KMS-11 (cell line): ENCODE data around the gene MUC15.

Experiments
- H2AFZ ChIP-seq: fragments of 200-600 bp; sonication (generic); 2 replicates; pipeline ENCODE4 v1.6.1; 2016; ENCODE audit warnings: antibody characterized with exemption, mixed run types, low read depth
- H3K27ac ChIP-seq: fragments of 200-600 bp; sonication (generic); 2 replicates; pipeline ENCODE4 v1.6.1; 2016; ENCODE audit warnings: mild to moderate bottlenecking, mixed run types
- H3K27me3 ChIP-seq: fragments of 200-600 bp; sonication (generic); 2 replicates; pipeline ENCODE4 v1.6.1; 2017; ENCODE audit warnings: mild to moderate bottlenecking, low read depth, mixed run types, moderate library complexity; ENCODE audit not compliant: insufficient read depth
- H3K36me3 ChIP-seq: fragments of 200-600 bp; sonication (generic); 2 replicates; pipeline ENCODE4 v1.6.1; 2017; ENCODE audit warnings: mild to moderate bottlenecking, mixed run types; ENCODE audit not compliant: insufficient read depth
- H3K4me1 ChIP-seq: fragments of 200-600 bp; sonication (generic); 2 replicates; pipeline ENCODE4 v1.6.1; 2016; ENCODE audit warnings: mild to moderate bottlenecking, low read depth, mixed run types; ENCODE audit not compliant: poor library complexity, severe bottlenecking
- H3K4me2 ChIP-seq: fragments of 200-600 bp; sonication (generic); 2 replicates; pipeline ENCODE4 v1.7.0; 2016; ENCODE audit warnings: mild to moderate bottlenecking, mixed run types
- H3K4me3 ChIP-seq: fragments of 200-600 bp; sonication (generic); IDR thresholded peaks from 2 replicates; pipeline ENCODE4 v1.6.1; 2017; ENCODE audit warnings: low read depth, low read length, mixed read lengths; ENCODE audit not compliant: insufficient read depth
- H3K79me2 ChIP-seq: fragments of 200-600 bp; sonication (generic); 2 replicates; pipeline ENCODE4 v1.6.1; 2016; ENCODE audit warnings: low read depth, mixed run types; ENCODE audit not compliant: insufficient read depth
- H3K9ac ChIP-seq: fragments of 200-600 bp; sonication (generic); 2 replicates; pipeline ENCODE4 v1.6.1; 2016; ENCODE audit warnings: mild to moderate bottlenecking, mixed run types
- H4K20me1 ChIP-seq: fragments of 200-600 bp; sonication (generic); 2 replicates; pipeline ENCODE4 v1.6.1; 2016; ENCODE audit warnings: mild to moderate bottlenecking, mixed run types; ENCODE audit not compliant: insufficient read depth
- TF ChIP-seq, protein P1 (sequence below): fragments of 200-600 bp; sonication (generic); conservative IDR thresholded peaks from 2 replicates; pipeline ENCODE4 v1.6.1; 2017; ENCODE audit warnings: low read depth, mild to moderate bottlenecking, antibody characterized with exemption, low read length, moderate library complexity, mixed read lengths

Gene MUC15

DNA sequence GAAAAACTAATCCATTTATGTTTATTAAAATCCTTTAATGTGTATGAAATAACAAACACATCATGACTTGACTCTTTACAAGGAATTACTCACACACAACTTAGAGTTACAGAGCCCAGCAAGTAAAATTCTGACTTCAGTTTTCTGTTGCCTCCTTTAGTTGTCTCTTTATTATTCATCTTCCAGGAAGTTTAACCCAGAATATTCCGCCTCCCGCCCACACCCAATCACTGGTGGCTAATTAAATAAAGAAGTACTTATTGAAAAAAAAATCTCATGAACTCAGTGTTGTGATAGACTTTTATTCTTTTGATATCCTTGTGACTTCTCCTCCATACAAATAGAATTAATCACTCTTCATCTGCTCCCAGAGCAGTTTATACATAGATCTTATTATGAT lies 61.9 kb downstream of the MUC15 start:
- Histone ChIP-seq H3K79me2 (no peaks in the 10 kb centered on the region), H4K20me1 (no peaks in the 10 kb centered on the region), H3K4me3 (no peak overlapping the region), H3K27me3 (no peaks in the 10 kb centered on the region), H3K27ac (no peak overlapping the region), H2AFZ (no peak overlapping the region), H3K4me1 (no peaks in the 10 kb centered on the region), H3K9ac (no peak overlapping the region), H3K4me2 (no peak overlapping the region), H3K36me3 (no peaks in the 10 kb centered on the region)
- TF ChIP-seq, protein P1, sequence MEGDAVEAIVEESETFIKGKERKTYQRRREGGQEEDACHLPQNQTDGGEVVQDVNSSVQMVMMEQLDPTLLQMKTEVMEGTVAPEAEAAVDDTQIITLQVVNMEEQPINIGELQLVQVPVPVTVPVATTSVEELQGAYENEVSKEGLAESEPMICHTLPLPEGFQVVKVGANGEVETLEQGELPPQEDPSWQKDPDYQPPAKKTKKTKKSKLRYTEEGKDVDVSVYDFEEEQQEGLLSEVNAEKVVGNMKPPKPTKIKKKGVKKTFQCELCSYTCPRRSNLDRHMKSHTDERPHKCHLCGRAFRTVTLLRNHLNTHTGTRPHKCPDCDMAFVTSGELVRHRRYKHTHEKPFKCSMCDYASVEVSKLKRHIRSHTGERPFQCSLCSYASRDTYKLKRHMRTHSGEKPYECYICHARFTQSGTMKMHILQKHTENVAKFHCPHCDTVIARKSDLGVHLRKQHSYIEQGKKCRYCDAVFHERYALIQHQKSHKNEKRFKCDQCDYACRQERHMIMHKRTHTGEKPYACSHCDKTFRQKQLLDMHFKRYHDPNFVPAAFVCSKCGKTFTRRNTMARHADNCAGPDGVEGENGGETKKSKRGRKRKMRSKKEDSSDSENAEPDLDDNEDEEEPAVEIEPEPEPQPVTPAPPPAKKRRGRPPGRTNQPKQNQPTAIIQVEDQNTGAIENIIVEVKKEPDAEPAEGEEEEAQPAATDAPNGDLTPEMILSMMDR, result no peak
